HUES64 (cell line): ENCODE results near the gene ARID1A.
"Not testable (repeated sequence)": the region's sequence is repeated elsewhere in the genome, so short reads cannot be mapped to it uniquely, and the experiment has no call there.

Experiments used
- H3K27ac ChIP-seq: 2 replicates; pipeline ENCODE4 v1.7.0; 2013; ENCODE audit warnings: low read depth, low read length, inconsistent platforms
- H3K27me3 ChIP-seq: 2 replicates; pipeline ENCODE4 v1.6.1; 2013; ENCODE audit warnings: mild to moderate bottlenecking, low read length; ENCODE audit not compliant: insufficient read depth
- H3K36me3 ChIP-seq: 2 replicates; pipeline ENCODE4 v1.6.1; 2013; ENCODE audit warnings: mild to moderate bottlenecking, low read length; ENCODE audit not compliant: insufficient read depth
- H3K4me1 ChIP-seq: 2 replicates; pipeline ENCODE4 v1.6.1; 2013; ENCODE audit warnings: mild to moderate bottlenecking, low read length, moderate library complexity; ENCODE audit not compliant: insufficient read depth
- H3K4me3 ChIP-seq: 2 replicates; pipeline ENCODE4 v1.5.1; 2013; ENCODE audit warnings: mild to moderate bottlenecking, low read length, moderate library complexity
- H3K9ac ChIP-seq: 2 replicates; pipeline ENCODE4 v1.6.1; 2013; ENCODE audit warnings: mild to moderate bottlenecking, low read depth, low read length
- H3K9me3 ChIP-seq: 2 replicates; pipeline ENCODE4 v1.6.1; 2013; ENCODE audit warnings: low read depth, low read length; ENCODE audit not compliant: insufficient read depth
- WGBS: fragments of 150-250, 120-280 bp; methylation state at CpG from one replicate; pipeline ENCODE4 v1.1.7; 2013; ENCODE audit warnings: missing lambda C conversion rate; 5-methylcytosine and 5-hydroxymethylcytosine counted together

The ARID1A gene

GRCh38 chr1:26701266-26701994 lies 5.6 kb downstream of the ARID1A start:
- Histone ChIP-seq H3K36me3 (peaks cover 13% of the 10 kb centered on the region; the same call in 1 of the 2 replicates), H3K4me1 (peaks cover 70% of the 10 kb centered on the region), H3K9ac (no peak overlapping the region), H3K27ac (no peak overlapping the region), H3K9me3 (no peaks in the 10 kb centered on the region), H3K4me3 (peak overlapping the region; percentile 4), H3K27me3 (no peaks in the 10 kb centered on the region)
- WGBS, result 66% methylated on average over 5 of the region's 5 CpGs

- Histone ChIP-seq H3K4me1 (peaks cover 75% of the 10 kb centered on the region), H3K36me3 (peaks cover 13% of the 10 kb centered on the region; the same call in 1 of the 2 replicates), H3K9ac (no peak overlapping the region), H3K9me3 (no peaks in the 10 kb centered on the region), H3K27me3 (no peaks in the 10 kb centered on the region), H3K4me3 (peak overlapping the region; percentile 4), H3K27ac (no peak overlapping the region)
- WGBS, result 60% methylated on average over 4 of the region's 4 CpGs
Observed at GRCh38 chr1:26701995-26702679, 6.3 kb downstream of the ARID1A start.

GRCh38 chr1:26702680-26703038 lies 6.8 kb downstream of the ARID1A start:
- Histone ChIP-seq H3K27ac (no peak overlapping the region), H3K36me3 (peaks cover 16% of the 10 kb centered on the region; the same call in 1 of the 2 replicates), H3K9ac (no peak overlapping the region), H3K4me1 (peaks cover 75% of the 10 kb centered on the region), H3K4me3 (no peak overlapping the region), H3K9me3 (no peaks in the 10 kb centered on the region), H3K27me3 (no peaks in the 10 kb centered on the region)
- WGBS, result 84% methylated on average over 1 of the region's 1 CpG

- H3K36me3 ChIP-seq, result peaks cover 19% of the 10 kb centered on the region; the same call in 1 of the 2 replicates
- no peaks in the 10 kb centered on the region for H3K27me3 ChIP-seq
- no peak overlapping the region for H3K27ac ChIP-seq
- H3K4me1 ChIP-seq, result peaks cover 72% of the 10 kb centered on the region
- no peak overlapping the region for H3K4me3 ChIP-seq
- H3K9ac ChIP-seq, result no peak overlapping the region
- no peaks in the 10 kb centered on the region for H3K9me3 ChIP-seq
Observed at GRCh38 chr1:26703478-26703877, 7.7 kb downstream of the ARID1A start.

- Histone ChIP-seq H3K27ac (no peak overlapping the region), H3K36me3 (peaks cover 29% of the 10 kb centered on the region), H3K9ac (no peak overlapping the region), H3K9me3 (no peaks in the 10 kb centered on the region), H3K4me1 (peaks cover 61% of the 10 kb centered on the region), H3K27me3 (no peaks in the 10 kb centered on the region), H3K4me3 (no peak overlapping the region)
- 96% methylated on average over 5 of the region's 5 CpGs for WGBS
Observed at GRCh38 chr1:26704629-26705028, 8.8 kb downstream of the ARID1A start.

GRCh38 chr1:26705227-26705626 lies 9.4 kb downstream of the ARID1A start:
- Histone ChIP-seq H3K36me3 (peaks cover 29% of the 10 kb centered on the region), H3K4me1 (peaks cover 55% of the 10 kb centered on the region)
- not testable (repeated sequence) for H3K9ac ChIP-seq, H3K27me3 ChIP-seq, H3K27ac ChIP-seq, H3K4me3 ChIP-seq, H3K9me3 ChIP-seq
- 92% methylated on average over 4 of the region's 4 CpGs for WGBS

GRCh38 chr1:26705788-26706311 lies 10.0 kb downstream of the ARID1A start:
- Histone ChIP-seq H3K27me3 (no peaks in the 10 kb centered on the region), H3K9me3 (no peaks in the 10 kb centered on the region), H3K4me3 (peak overlapping the region; percentile 12; the same call in 1 of the 2 replicates), H3K4me1 (peaks cover 49% of the 10 kb centered on the region), H3K27ac (no peak overlapping the region), H3K9ac (no peak overlapping the region), H3K36me3 (peaks cover 26% of the 10 kb centered on the region)
- WGBS, result 80% methylated on average over 1 of the region's 1 CpG

GRCh38 chr1:26706315-26706714 lies 10.5 kb downstream of the ARID1A start:
- Histone ChIP-seq H3K9me3 (no peaks in the 10 kb centered on the region), H3K9ac (no peak overlapping the region), H3K36me3 (peaks cover 26% of the 10 kb centered on the region), H3K27me3 (no peaks in the 10 kb centered on the region), H3K27ac (no peak overlapping the region), H3K4me3 (peak overlapping the region; percentile 12; the same call in 1 of the 2 replicates), H3K4me1 (peaks cover 44% of the 10 kb centered on the region)
- 43% methylated on average over 5 of the region's 5 CpGs for WGBS

- Histone ChIP-seq H3K4me1 (peaks cover 16% of the 10 kb centered on the region; the same call in 1 of the 2 replicates), H3K9ac (no peak overlapping the region), H3K4me3 (no peak overlapping the region), H3K9me3 (no peaks in the 10 kb centered on the region), H3K36me3 (peaks cover 36% of the 10 kb centered on the region), H3K27ac (no peak overlapping the region), H3K27me3 (no peaks in the 10 kb centered on the region)
- 93% methylated on average over 5 of the region's 5 CpGs for WGBS
Observed at GRCh38 chr1:26710811-26711210, 15.0 kb downstream of the ARID1A start.

GRCh38 chr1:26711777-26712176 lies 16.0 kb downstream of the ARID1A start:
- Histone ChIP-seq H3K27ac (no peak overlapping the region), H3K36me3 (peaks cover 36% of the 10 kb centered on the region), H3K9me3 (no peaks in the 10 kb centered on the region), H3K9ac (no peak overlapping the region), H3K4me3 (no peak overlapping the region), H3K27me3 (no peaks in the 10 kb centered on the region), H3K4me1 (peaks cover 9% of the 10 kb centered on the region)
- 94% methylated on average over 5 of the region's 5 CpGs for WGBS

- H3K4me3 ChIP-seq, result no peak overlapping the region
- H3K9ac ChIP-seq, result no peak overlapping the region
- 82% methylated on average over 2 of the region's 2 CpGs for WGBS
- H3K4me1 ChIP-seq, result peaks cover 18% of the 10 kb centered on the region
- no peaks in the 10 kb centered on the region for H3K9me3 ChIP-seq
- H3K27ac ChIP-seq, result no peak overlapping the region
- H3K27me3 ChIP-seq, result no peaks in the 10 kb centered on the region
- H3K36me3 ChIP-seq, result peaks cover 16% of the 10 kb centered on the region
Observed at GRCh38 chr1:26717017-26717491, 21.2 kb downstream of the ARID1A start.
